RPMI8226 (cell line): Measurements from ENCODE around the gene SAMD5.

Source experiments
- DNase-seq: peaks from one replicate; pipeline ENCODE4 v3.0.0-alpha.2; 2015

Gene SAMD5

DNA sequence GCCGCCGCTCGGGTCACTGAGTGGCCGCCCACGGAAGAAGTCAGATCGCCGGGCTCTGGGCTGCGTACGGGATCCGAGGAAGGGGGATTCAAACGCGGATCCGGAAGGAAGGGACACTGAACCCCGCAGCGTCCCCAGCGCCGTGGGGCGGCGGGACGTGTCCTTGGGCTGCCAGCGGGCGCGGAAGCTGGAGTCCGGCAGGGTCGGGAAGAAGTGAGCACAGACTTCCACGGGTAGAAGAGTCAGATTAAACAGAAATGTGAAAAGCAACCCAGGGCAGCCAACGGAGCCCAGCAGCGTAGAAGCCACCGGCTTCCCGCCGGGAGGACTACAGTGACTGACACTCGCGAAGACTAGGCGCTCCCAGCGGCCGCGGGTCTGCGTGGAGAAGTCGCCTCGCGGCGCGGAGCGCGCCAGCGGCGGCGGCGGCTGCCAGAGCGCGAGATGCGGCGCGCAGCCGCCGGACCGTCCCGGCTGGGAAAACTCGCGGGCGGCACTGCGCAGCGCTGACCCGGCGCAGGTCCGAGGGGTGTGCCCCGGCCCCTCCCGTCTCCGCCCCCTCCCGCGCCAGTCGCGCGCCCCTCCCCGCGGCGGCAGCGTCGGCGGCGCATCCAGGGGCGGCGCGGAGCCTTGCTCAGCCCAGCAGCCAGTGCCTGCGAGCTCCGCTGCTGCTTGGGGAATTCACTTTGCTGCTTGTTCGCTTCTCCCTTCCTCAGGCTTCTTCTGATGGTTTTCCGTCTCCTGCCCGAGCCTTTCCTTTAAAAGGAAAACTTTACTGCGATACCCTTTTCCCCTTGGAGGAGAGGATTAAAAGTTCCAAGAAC is at the start of gene SAMD5:
SAMD5 (plus strand) TSS at position 649 of the 824 bp plus-strand sequence. CDS start 239 bp downstream, outside the sequence.
- peak; percentile 46 for DNase-seq

DNA sequence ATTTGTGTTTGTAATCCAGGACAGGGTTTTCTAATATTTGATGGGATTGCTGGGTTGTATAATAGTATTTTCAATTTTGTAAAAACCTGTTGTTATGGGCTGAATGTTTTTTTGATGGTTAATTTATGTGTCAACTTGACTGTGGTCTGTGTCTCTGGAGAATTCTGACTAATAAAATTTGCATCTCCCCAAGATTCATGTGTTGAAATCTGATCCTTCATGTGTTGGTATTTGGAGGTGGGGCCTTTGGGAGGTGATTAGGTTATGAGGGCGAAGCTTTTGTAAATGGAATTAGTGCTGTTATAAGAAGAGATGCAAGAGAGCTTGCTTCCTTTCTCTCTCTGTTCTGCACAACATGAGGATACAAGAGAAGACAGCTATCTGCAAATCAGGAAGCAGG is 48.7 kb upstream of the SAMD5 start:
- no peak for DNase-seq

DNA sequence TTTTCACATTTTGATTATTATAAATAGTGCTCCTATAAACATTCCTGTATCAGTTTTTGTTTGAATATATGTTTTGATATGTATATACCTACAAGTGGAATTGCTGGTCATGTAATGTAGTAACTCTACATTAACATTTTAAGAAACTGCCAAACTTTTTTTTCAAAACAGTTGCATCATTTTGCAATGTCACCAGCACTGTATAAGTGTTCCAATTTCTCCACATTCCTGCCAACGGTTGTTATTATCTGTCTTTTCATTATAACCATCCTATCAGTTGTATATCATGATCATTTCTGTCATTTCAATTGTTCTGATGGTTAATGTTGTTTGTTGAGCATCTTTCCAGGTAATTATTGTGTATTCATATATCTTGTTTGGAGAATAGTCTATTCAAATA is 44.8 kb upstream of the SAMD5 start:
- DNase-seq = no peak

- DNase-seq = no peak
Measured at GRCh38 chr6:147467428-147467827, 41.1 kb upstream of the SAMD5 start.

DNA sequence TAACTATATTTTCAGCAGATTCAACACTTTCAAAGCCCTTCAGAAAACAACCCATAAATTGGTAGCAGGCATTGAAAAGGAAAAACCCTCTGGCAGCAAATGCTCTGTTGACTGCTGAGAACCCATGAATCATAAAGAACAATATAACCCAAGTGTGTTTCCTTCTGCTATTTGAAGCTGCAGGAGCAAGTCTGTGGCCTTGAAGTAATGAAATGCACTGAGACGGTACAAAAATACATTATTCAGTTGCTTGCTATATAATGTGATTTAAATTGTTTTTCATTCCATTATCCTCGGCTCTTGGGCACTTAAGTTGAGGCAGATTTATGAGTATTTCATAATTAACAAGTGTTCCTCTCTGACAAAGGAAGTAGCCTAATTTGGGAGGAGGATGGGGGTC is 40.6 kb upstream of the SAMD5 start:
- DNase-seq = no peak

DNA sequence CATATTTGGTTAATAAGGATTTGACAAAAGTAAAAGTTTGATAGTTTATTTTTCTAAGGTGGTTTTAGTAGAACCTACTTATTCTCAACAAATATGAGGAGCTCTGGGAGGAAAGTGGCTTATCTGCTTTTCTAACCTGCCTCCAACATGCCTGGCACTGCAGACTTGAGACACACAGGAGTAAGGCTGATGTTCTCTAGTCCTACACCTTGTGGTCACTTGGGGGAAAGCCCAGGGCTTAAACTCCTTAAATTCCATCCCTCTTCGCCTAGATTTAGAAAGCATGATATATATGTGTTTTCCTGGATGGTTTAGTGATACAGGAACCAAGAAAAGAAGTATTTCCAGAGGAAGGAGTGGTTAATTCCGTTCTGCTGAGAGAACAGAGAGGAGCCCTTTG is 39.9 kb upstream of the SAMD5 start:
- DNase-seq = no peak

DNA sequence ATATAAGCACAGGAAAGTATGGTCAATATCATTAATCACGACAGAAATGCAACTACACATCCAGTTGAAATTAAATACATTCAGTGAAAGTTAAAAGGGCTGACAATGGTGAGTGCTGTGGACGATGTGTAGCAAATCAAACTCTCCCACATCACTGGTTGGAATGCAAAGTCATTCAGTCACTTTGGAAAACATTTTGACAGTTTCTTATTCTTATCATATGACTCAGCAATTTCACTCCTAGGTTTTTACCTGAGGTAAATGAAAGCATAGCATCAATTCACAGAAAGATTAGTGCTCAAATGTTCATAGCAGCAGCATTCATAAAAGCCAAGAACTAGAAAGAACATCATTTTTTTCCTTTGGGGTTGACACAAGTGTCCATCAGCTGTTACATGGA is 28.6 kb upstream of the SAMD5 start:
- no peak for DNase-seq

DNA sequence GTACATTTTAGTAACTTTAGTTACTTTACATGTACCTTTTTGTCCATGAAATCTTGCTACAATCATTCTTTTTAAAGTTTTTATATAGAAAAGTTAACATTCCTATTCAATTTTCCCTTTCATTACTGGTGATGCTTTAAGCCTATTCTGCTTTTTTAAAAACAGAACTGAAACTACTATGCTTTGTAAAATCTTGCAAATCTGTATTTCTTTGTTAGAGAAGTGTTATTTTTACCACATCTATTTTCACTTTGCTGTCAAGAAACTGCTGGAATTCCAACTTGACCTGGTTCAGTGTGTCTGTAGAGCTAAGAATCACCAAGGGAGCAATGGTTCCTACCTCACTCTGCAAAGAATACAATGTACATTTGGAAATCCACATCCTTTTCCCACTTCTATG is 21.8 kb upstream of the SAMD5 start:
- peak; percentile 49 for DNase-seq

DNA sequence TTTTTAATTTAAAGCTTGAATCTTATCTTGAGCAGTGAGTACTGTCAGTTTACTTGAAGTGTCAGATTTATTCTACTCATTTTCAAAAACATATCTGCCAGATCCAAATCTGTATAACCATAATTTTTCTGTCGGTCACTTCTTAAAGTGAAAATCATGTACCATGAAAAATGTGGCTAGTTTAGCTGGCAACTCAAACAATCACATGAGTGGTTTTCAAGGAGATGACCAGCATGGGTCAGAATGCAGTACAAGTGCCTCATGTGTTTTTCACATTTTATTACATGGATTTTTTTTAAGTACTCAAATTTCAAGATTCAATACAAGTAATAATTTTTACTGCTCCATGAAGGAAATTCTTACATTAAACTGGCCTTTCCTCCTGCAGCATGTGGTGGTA is 11.0 kb upstream of the SAMD5 start:
- no peak for DNase-seq

GRCh38 chr6:147503587-147503986 is 4.9 kb upstream of the SAMD5 start:
- DNase-seq = no peak

GRCh38 chr6:147504848-147505247 is 3.6 kb upstream of the SAMD5 start:
- DNase-seq = no peak

GRCh38 chr6:147506704-147507114 is 1.8 kb upstream of the SAMD5 start:
- peak; percentile 66 for DNase-seq

DNA sequence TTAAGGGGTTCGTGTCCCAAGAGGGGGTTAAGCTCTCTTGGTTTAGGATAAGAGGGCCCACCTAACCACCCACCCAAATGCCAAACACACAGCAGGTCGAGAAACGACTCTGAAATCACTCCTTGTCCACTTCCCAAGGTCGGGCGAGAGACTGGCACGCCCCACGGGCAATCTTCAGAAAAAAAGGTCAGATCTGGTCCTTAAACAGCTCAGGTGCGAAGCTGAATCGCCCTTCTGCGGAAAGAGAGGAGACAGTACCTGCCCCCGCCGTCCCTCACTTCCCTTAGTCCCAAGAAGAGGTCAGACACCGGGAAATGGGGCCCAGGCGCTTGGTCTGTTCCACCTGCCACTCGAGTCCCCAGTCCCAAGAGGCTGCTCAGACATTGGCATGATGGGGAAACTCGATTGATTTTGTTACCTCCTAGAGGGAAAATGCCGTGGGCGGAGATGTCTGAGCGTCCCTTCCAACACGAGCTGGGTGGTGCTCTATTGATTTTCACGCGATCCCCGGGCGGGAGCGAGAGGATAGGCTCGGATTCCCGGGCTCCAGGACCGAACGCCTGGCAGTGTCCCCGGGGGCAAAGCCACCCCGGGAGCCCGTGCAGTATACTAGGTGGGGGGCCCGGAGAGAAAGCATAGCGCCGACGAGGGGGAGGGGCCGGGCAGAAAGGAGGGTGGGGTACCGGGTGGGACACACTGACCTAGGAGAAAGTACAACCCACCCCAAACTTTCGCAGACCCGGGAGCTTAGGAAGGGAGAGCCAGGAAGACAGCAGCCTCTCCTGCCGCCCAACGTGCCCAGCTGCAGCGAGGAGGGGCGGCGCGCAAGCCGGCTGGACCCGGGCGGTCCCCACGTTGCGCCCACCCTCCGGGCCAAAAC is 1.1 kb upstream of the SAMD5 start:
- no peak for DNase-seq

DNA sequence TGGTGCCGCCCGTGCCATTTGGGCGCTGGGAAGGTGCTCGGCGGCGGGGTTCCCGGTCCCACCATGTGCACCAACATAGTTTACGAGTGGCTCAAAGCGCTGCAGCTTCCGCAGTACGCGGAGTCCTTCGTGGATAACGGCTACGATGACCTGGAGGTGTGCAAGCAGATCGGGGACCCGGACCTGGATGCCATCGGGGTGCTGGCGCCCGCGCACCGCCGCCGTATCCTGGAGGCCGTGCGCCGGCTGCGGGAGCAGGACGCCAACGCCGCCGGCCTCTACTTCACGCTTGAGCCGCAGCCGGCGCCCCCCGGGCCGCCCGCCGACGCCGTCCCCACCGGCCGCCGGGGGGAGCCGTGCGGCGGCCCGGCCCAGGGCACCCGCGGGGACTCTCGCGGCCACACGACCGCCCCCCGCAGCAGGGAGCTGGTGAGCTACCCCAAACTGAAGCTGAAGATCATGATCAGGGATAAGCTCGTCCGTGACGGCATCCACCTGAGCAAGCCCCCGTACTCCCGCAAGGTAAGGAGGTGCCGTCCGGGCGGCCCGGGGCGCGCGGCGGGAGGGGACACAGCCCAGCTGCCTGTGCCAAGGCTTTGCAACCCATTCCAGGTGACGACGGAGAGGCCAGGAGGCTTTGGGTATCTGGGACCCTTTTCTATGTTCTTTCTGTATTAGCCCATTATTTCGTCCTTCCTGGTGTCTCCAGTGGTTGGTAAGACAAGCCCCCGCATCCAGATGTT is 547 bp downstream of the SAMD5 start:
- no peak for DNase-seq

DNA sequence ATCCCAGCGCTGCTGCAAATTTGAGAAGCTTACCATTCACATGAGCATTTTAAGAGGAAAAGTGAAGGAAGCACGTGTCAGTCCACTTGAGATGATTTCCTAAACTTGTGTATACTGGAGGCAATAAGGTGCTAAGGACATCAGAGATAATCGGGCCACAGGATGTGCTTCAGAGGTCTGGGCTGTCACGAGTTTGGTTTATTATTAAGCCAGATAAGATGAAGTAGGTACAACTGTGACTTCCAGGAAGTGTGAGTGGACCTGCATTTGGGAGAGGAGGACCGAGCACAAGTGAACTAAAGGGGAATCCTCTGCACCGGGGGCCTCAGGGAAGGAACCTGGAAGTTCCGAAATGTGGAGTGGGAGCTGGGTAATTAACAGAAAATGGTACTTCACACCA is 1.4 kb downstream of the SAMD5 start:
- DNase-seq = no peak

DNA sequence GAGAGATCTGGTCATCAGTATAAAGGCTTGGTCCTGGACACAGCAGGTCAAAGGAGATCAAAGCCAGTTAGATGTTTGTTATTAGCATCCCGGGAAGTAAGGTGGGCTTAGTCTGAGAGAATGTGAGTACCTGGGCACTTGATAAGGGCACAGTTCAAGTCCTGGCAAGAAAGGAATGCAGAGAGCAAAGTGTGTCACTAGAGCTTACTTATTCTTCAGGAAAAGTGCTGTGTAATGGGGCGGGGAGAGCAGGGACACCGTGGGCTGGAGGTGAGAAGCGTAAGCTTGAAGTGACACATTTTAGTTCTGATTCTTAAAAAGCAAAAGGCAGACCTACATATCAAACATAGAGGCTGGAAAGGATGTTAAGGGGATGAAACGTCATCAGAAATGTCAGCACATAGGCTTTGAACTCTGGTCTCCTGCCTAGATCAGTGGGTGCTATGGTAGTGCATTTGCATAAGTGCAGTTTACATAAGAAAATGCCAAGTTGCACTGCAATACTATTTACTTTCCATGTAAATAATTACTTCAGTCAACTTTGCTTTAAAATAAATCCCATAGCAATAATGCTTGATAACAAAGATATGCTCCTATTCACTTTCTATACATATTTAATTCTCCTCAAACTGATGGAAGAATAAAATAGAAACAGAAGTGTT is 2.6 kb downstream of the SAMD5 start:
- no peak for DNase-seq

DNA sequence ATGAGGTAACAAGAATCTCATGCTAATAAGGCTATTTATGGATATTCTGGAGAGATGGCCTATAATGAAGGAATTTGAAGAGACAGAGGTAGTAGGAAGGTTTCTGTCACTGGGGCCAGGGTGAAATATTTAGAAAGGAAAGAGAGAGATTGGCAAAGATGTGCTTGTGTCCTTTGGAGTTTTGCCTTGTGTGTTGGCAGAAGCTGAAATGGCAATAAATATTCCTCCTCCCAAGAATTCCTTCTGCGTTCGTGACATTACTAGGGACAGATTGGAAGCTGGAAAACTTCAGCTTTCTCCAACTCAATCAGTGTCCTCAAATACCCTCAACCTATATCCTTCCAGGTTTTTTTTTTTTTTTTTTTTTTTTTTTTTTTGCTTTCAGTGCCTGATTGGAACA is 6.3 kb downstream of the SAMD5 start:
- DNase-seq = no peak

- DNase-seq = no peak
Measured at GRCh38 chr6:147515327-147515726, 6.8 kb downstream of the SAMD5 start.

DNA sequence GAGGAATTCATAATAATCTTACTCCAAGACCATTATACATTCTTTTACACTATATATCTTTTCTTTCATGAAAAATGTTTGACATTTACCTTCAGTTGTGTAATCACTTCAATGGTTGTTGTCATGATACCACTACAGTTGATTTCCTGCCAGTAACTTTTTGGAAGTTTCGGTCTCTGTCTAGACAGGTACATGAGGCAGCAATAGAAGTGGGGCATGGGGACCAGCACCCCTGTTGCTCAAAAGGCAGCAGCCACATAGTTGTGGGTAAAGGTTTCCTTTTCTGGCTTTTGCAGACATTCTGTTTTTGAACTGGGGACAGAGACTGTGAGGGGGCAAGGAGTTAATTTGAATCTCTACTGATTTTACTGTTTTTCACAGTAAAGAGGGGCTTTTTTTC is 14.1 kb downstream of the SAMD5 start:
- DNase-seq = no peak

DNA sequence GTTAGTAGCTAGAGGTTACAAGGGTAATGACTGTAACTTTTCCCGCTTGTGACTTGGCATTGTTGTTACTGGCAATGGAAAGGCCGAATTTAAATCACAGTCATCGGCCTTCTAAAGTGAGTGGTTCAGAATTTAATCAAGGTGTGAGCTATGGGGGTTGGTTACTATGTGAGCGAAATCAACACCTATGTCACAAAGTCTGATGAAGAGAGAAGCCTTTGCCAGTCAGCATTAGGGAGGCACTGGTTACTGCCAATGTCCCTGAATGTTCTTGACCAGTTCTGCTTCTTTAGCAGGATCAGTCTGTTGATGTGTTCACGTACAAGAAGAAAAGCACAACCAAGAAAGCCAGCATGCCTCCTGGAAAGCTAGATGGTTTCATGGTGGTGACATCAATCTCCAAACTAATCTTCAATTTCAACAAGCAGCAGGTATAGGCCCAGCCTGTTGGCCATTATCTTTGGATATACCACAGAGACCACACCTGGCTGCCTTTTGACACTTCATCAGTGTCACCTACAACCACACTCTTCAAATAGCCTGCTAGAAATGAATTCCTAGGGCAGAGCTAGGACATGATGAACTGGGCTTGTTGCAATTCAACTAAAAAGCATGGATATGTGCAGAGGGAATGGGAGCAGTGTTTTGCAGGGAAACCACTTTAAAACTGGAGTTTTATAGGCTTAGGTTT is 17.2 kb downstream of the SAMD5 start:
- no peak for DNase-seq

DNA sequence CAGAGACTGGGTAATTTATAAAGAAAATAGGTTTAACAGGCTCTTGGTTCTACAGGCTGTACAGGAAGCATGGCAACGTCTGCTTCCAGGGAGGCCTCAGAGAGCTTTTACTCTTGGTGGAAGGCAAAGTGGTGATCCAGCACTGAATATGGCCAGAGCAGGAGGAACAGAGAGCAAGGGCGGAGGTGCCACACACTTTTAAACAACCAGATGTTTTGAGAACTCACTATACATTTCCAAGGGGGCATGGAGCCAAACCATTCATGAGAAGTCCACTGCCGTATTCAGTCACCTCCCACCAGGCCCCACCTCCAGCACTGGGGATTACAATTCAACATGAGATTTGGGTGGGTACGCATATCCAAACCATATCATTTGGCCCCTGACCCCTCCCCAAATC is 18.7 kb downstream of the SAMD5 start:
- DNase-seq = no peak

DNA sequence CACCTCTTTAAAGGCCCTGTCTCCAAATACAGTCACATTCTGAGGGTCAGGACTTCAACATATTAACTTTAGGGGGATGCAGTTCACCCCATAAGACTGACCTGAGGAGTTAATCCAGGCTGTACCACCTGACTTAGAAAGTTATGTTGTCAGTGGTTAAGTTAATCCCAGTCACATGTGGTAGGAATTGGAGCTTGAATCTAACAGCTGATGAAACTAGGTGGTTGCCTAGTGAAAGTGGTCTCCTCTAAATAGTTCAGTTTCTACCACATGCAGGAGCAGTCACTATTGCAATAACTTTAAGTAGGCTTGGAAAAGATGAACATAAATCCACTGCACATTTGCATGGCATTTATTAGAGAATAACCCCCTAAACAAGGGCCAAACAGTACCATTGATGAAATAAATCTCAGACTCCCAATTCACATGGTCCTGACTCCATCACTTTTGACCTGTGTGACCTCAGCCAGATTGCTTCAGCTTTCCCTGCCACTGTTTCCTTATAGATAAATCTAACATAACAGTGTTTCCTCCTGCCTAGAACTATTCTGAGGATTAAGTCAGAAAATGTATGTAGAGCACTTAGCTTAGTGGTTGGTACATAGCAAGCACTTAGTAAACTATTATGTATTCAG is 20.1 kb downstream of the SAMD5 start:
- no peak for DNase-seq
